Measurements from ENCODE around the gene PIGP.
A peak's percentile ranks its signal among the peaks of the same experiment; 100 is the strongest.
"Not testable (repeated sequence)": the region's sequence is repeated elsewhere in the genome, so short reads cannot be mapped to it uniquely, and the experiment has no call there.

PIGP gene

GRCh38 chr21:37072988-37073416 lies at the start of gene PIGP, which contains the start of gene TTC3:
TSS of gene PIGP (minus strand) at chr21:37073071. CDS start at chr21:37072515, 556 bp downstream.
TSS of gene TTC3 (plus strand) at chr21:37073254. CDS start at chr21:37087258, 14,004 bp downstream.
- DNase-seq, result peak; percentile 81

- DNase-seq, result no peak
Measured at GRCh38 chr21:37119421-37120218, 46.7 kb upstream of the PIGP start.

- DNase-seq, result no peak
Measured at GRCh38 chr21:37118187-37118826, 45.4 kb upstream of the PIGP start.

- DNase-seq, result no peak
Measured at GRCh38 chr21:37117204-37117603, 44.3 kb upstream of the PIGP start.

DNA sequence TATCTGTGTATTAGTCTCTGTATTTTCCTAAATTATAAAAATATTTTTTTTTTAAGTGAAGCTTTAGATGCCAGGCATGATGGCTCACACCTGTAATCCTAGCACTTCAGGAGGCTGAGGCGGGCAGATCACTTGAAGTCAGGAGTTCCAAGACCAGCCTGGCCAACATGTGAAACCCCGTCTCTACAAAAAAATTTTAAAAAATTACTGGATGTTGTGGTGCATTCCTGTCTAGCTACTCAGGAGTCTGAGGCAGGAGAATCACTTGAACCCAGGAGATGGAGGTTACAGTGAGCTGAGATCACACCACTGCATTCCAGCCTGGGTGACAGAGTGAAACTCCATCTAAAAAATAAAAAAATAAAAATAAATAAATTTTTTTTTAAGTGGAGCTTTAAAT lies 43.6 kb upstream of the PIGP start:
- DNase-seq, result not testable (repeated sequence)

- DNase-seq, result not testable (repeated sequence)
Measured at GRCh38 chr21:37114301-37114700, 41.4 kb upstream of the PIGP start.

DNA sequence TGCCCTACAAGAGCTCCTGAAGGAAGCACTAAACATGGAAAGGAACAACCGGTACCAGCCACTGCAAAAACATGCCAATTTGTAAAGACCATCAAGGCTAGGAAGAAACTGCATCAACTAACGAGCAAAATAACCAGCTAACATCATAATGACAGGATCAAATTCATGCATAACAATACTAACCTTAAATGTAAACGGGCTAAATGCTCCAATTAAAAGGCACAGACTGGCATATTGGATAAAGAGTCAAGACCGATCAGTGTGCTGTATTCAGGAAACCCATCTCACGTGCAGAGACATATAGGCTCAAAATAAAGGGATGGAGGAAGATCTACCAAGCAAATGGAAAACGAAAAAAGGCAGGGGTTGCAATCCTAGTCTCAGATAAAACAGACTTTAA lies 38.2 kb upstream of the PIGP start:
- not testable (repeated sequence) for DNase-seq

DNA sequence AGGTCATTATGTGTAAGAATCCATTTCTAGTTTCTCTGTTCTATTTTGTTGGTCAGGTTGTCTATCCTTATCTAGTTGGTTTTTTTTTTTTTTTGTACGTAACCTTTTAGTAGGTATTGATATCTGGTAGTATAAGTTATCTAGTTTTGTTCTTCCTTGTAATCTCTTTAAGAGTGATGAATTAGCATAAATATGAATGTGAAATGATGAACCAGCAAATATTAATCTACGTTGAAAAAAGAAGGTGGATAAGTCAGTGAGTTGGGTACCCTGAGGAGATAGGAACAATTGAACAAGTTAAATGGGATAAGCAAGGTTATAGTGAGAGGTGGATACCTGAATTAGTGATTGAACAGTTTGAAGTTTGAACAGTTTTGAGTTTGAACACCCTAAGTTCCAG lies 34.1 kb upstream of the PIGP start:
- DNase-seq, result no peak

DNA sequence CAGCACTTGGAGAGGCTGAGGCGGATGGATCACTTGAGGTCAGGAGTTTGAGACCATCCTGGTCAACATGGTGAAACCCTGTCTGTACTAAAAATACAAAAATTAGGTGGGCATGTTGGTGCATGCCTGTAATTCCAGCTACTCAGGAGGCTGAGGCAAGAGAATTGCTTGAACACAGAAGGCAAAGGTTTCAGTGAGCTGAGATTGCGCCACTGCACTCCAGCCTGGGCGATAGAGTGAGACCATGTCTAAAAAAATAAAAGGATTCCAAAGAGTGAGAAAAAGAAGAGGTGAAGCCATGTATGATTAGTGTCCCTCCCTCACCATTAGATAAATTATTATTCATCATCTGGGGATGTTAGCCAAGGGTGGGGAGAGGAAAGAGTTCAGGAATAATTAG lies 29.9 kb upstream of the PIGP start:
- not testable (repeated sequence) for DNase-seq

GRCh38 chr21:37101384-37101783 lies 28.5 kb upstream of the PIGP start:
- DNase-seq, result no peak

DNA sequence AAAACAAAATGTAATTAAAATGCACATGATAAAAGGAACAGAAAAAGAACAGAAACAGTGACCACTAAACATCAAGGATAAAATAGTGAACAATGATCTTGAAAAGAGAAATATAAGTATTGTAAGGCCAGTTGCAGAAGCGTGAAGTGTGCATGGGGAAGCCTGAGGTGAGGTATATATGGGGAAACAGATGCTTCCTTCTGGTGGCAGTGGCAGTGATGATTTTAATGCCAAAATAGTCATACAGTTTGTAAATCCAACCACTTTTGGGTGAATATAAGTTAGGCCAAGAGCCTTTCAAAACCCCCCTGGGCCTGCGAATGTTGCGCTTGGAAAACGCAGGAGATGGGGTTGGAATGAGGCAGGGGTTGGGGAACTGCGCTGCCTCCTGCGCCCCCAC lies 27.4 kb upstream of the PIGP start:
- DNase-seq, result no peak

GRCh38 chr21:37098751-37099150 lies 25.9 kb upstream of the PIGP start:
- DNase-seq, result no peak

DNA sequence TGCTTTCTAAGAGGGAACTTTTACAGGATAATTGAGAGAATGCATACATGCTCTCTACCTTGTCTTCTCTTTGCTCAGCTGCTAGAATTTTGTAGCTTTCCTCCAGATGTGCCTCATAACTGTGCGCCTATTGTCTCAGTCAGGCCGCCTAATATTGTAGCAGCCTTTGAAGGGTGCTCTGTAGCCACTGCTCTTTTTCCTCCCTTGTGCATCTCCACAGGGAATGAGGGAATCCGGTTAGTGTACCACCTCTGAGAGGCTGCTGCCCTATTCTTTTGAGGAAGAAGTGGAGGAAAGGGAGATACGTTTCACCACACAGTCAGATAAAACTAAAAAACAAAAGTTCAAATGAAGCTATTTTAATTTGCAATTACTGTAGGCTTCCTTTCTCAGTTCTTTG lies 22.9 kb upstream of the PIGP start:
- no peak for DNase-seq

GRCh38 chr21:37093977-37094376 lies 21.1 kb upstream of the PIGP start:
- DNase-seq, result no peak

GRCh38 chr21:37088186-37088735 lies 15.4 kb upstream of the PIGP start:
- DNase-seq, result no peak

DNA sequence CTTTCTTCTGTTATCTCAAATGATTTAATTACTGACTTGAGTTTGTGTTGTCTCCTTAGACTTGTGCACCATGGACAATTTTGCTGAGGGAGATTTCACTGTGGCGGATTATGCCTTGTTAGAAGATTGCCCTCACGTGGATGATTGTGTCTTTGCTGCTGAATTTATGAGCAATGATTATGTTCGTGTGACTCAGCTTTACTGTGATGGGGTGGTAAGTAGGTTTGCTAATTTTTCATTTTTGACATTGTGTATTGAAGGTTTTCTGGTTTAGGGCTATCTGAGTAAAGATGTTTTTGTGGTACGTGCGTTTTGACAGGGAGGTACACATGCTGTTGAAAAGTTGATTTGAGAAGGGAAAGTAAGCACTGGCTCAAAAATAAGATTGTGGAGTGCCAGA lies 14.3 kb upstream of the PIGP start:
- DNase-seq, result no peak

DNA sequence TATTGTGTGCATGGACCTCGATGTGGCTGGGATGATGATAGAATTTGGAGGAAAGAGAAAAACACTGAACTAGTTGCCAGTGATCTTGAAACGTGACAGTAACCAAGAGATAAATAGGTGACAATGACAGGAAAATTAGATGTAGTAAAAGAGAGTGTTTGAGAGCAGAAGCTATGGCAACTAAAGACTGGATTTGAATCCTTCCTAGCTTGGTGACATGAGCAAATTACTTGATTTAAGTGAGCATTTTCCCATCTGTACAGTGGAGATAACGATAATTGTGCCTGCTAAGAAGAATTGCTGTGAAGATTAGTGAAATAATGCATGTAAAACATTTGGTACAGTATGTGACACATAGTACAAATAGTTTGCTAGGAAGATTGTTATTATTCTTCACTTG lies 12.9 kb upstream of the PIGP start:
- DNase-seq, result no peak

DNA sequence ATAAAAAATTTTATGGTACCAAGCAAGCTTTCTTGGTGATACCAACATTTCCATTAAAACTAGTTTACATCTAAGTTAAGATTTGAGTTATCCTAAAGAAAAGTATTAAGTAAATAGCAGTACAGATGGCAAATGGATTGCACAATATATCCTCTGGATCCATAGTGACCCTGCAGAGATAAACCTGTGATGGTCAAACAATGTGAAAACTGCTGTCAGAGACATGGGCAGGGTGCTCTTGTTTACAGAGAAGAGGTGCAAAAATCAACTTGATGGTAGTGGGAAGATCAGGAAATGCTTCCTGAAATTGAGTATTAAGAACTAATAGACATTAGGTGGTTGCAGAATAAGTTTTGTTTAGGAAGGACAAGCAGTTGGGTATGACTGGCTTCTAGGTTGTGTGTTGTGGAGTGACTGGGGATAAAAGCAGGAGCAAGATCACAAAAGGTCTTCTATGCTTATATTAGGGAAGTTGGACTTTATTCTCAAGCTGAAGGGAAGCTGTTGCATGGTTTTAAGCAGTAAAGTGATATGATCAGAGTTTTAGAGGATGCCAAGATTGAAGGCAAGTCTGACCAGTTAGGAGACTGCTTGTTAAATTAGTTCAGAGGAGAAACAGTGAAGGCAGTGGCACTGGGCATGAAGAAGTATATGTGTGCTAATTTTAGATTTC lies 10.1 kb upstream of the PIGP start:
- DNase-seq, result no peak

DNA sequence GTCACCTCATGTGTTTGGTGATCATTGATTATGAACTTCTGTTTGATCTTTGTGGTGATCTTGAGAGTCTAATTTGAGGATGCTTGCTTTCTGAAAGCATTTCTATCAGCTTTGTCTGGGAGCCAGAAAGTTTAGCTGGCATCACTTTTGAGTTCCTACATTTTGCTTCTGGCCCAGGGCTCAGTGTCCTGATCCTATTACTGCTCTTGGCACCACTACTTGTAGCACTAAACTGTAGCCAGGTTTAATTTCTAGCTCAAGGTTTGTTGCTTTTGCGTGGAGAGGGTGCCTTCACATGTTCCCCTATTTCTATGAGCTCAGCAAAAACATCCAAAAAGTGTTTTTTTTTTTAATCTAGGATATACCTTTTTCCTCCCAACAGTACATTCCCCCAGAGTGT lies 9.5 kb upstream of the PIGP start:
- no peak for DNase-seq

DNA sequence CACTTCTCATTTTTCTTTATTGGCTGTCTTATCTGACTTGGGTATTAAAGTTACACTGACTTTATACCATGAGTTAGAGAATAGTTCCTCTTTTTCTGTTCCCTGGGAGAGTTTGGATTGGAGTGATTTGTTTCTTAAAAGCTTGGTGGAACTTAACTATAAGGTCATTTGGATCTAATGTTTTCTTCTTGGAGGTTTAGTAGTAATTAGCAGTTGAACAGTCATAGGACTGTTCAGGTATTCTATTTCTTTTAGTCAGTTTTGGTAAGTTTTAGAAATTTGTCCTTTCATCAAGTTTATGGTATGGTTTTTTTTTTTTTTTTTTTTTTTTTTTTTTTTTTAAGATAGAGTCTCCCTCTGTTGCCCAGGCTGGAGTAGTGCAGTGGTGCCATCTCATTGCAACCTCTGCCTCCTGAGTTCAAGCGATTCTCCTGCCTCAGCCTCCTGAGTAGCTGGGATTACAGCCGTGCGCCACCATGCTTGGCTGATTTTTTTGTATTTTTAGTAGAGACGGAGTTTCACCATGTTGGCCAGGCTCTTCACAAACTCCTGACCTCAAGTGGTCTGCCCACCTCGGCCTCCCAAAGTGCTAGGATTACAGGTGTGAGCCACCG lies 6.4 kb upstream of the PIGP start:
- no peak for DNase-seq

DNA sequence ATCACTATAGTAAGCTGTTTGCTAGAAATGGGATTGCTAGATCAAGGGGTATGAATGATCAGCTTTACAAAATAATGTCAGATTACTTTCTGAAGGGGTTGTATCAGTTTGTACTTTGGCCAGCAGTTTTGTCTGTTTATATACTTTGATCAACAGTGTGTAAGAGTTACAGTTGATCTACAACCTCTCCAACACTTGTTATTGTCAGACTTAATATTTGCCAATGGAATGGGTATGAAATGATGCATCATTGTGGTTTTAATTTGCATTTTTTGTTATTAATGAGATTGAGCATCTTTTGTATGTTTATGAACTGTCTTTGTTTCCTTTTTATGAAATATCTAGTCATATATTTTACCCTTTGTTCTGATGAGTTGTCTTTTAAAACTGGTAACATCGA lies 4.5 kb upstream of the PIGP start:
- DNase-seq, result no peak

- no peak for DNase-seq
Measured at GRCh38 chr21:37076087-37076850, 3.4 kb upstream of the PIGP start.

All from amniotic stem cell (primary cell).